ENCODE measurements around the gene G6PC3.

Gene G6PC3

GRCh38 chr17:44022246-44022645, 48.3 kb upstream of the G6PC3 start (continued):
- TF ChIP-seq ZBTB49 (tag by site-specific recombination; IDR thresholded peaks at IDR 0.05; ENCODE audit: low read depth) (no peak), ZNF366 (tag by site-specific recombination; conservative IDR thresholded peaks at IDR 0.05) (no peak), ZNF394 (tag by site-specific recombination; IDR thresholded peaks at IDR 0.05; ENCODE audit: borderline replicate concordance) (no peak)
- TF ChIP-seq, protein P1, sequence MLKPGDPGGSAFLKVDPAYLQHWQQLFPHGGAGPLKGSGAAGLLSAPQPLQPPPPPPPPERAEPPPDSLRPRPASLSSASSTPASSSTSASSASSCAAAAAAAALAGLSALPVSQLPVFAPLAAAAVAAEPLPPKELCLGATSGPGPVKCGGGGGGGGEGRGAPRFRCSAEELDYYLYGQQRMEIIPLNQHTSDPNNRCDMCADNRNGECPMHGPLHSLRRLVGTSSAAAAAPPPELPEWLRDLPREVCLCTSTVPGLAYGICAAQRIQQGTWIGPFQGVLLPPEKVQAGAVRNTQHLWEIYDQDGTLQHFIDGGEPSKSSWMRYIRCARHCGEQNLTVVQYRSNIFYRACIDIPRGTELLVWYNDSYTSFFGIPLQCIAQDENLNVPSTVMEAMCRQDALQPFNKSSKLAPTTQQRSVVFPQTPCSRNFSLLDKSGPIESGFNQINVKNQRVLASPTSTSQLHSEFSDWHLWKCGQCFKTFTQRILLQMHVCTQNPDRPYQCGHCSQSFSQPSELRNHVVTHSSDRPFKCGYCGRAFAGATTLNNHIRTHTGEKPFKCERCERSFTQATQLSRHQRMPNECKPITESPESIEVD (tag by site-specific recombination; IDR thresholded peaks at IDR 0.05): no peak

- ChIA-PET CTCF (interaction anchor here (0.8 to 2.0 kb wide), 2 partner anchors 18 kb away, joined by 3 to 9 read pairs; no protein-coding TSS in a partner anchor), POLR2A (interaction anchor here (0.6 kb wide), 1 partner anchor 38 kb away, joined by 5 read pairs; no protein-coding TSS in a partner anchor)
- no peak for TF ChIP-seq TCF7L2 (IDR thresholded peaks at IDR 0.05; ENCODE audit: borderline replicate concordance, low read depth, low read length)
- Histone ChIP-seq H3K36me3 (ENCODE audit: control insufficient read depth in 2 of 2, insufficient read depth in 1 of 2, low read length in 2 of 2) (peaks cover 4 to 64% of the 10 kb centered on the region in 2 experiments; a peak in 2 of 3 replicates), H3K9me3 (ENCODE audit: control insufficient read depth, insufficient read depth, low read depth, low read length) (no peaks in the 10 kb centered on the region), H3K4me3 (ENCODE audit: low read depth, low read length) (no peak overlapping the region), H3K27ac (ENCODE audit: extremely low read depth, low read depth, low read length) (no peak overlapping the region), H3K4me1 (ENCODE audit: control insufficient read depth, insufficient read depth, low read length) (no peaks in the 10 kb centered on the region)
These were observed 46.8 kb upstream of the G6PC3 start for GRCh38 chr17:44023545-44024270.

DNA sequence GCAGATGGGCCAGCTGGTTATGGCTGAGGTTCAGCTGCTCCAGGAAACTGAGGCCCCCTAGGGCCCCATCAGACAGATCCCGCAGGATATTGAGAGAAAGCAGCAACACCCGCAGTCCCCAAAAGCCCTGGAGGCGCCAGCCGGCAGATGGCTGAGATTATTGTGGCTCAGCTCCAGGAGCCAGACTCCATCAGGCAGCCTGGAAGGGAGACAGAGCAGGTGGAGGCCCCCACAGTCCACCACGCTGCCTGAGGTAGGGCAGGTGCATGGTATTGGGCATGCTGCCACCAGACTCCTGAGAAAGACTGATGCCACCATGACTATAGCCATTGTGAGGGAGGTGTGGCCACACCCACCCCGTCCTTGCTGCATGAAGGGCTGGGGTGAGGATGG, 46.3 kb upstream of the G6PC3 start:
- Histone ChIP-seq H3K4me3 (ENCODE audit: low read depth, low read length) (no peak overlapping the region), H3K36me3 (ENCODE audit: control insufficient read depth in 2 of 2, insufficient read depth in 1 of 2, low read length in 2 of 2) (peaks cover 4 to 70% of the 10 kb centered on the region in 2 experiments; a peak in 2 of 3 replicates), H3K4me1 (ENCODE audit: control insufficient read depth, insufficient read depth, low read length) (no peaks in the 10 kb centered on the region), H3K9me3 (ENCODE audit: control insufficient read depth, insufficient read depth, low read depth, low read length) (no peaks in the 10 kb centered on the region), H3K27ac (ENCODE audit: extremely low read depth, low read depth, low read length) (no peak overlapping the region)
- ChIA-PET CTCF (no interaction called here), POLR2A (interaction anchor here (0.6 kb wide), 1 partner anchor 37 kb away, joined by 5 read pairs; no protein-coding TSS in a partner anchor)
- no peak for TF ChIP-seq ZNF596 (tag by site-specific recombination; IDR thresholded peaks at IDR 0.05)
- TF ChIP-seq HOXA7 (CRISPR knock-in tag; IDR thresholded peaks at IDR 0.05; ENCODE audit: borderline replicate concordance): no peak
- TF ChIP-seq, protein P2, sequence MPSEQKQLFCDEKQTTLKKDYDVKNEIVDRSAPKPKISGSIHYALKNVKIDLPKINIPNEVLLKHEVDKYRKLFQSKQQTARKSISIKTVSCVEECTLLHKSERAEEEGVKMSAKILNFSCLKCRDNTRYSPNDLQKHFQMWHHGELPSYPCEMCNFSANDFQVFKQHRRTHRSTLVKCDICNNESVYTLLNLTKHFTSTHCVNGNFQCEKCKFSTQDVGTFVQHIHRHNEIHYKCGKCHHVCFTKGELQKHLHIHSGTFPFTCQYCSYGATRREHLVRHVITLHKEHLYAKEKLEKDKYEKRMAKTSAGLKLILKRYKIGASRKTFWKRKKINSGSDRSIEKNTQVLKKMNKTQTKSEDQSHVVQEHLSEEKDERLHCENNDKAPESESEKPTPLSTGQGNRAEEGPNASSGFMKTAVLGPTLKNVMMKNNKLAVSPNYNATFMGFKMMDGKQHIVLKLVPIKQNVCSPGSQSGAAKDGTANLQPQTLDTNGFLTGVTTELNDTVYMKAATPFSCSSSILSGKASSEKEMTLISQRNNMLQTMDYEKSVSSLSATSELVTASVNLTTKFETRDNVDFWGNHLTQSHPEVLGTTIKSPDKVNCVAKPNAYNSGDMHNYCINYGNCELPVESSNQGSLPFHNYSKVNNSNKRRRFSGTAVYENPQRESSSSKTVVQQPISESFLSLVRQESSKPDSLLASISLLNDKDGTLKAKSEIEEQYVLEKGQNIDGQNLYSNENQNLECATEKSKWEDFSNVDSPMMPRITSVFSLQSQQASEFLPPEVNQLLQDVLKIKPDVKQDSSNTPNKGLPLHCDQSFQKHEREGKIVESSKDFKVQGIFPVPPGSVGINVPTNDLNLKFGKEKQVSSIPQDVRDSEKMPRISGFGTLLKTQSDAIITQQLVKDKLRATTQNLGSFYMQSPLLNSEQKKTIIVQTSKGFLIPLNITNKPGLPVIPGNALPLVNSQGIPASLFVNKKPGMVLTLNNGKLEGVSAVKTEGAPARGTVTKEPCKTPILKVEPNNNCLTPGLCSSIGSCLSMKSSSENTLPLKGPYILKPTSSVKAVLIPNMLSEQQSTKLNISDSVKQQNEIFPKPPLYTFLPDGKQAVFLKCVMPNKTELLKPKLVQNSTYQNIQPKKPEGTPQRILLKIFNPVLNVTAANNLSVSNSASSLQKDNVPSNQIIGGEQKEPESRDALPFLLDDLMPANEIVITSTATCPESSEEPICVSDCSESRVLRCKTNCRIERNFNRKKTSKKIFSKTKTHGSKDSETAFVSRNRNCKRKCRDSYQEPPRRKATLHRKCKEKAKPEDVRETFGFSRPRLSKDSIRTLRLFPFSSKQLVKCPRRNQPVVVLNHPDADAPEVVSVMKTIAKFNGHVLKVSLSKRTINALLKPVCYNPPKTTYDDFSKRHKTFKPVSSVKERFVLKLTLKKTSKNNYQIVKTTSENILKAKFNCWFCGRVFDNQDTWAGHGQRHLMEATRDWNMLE (tag by site-specific recombination; conservative IDR thresholded peaks at IDR 0.05; ENCODE audit: low read depth): no peak
- no peak for TF ChIP-seq ZNF610 (tag by site-specific recombination; IDR thresholded peaks at IDR 0.05; ENCODE audit: borderline replicate concordance)
- TF ChIP-seq, protein P3, sequence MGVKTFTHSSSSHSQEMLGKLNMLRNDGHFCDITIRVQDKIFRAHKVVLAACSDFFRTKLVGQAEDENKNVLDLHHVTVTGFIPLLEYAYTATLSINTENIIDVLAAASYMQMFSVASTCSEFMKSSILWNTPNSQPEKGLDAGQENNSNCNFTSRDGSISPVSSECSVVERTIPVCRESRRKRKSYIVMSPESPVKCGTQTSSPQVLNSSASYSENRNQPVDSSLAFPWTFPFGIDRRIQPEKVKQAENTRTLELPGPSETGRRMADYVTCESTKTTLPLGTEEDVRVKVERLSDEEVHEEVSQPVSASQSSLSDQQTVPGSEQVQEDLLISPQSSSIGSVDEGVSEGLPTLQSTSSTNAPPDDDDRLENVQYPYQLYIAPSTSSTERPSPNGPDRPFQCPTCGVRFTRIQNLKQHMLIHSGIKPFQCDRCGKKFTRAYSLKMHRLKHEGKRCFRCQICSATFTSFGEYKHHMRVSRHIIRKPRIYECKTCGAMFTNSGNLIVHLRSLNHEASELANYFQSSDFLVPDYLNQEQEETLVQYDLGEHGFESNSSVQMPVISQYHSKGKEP (tag by site-specific recombination; IDR thresholded peaks at IDR 0.05): no peak
- no peak for TF ChIP-seq ZNF707 (tag by site-specific recombination; IDR thresholded peaks at IDR 0.05)
- TF ChIP-seq ZNF747 (tag by site-specific recombination; IDR thresholded peaks at IDR 0.05): no peak
- TF ChIP-seq, protein P4, sequence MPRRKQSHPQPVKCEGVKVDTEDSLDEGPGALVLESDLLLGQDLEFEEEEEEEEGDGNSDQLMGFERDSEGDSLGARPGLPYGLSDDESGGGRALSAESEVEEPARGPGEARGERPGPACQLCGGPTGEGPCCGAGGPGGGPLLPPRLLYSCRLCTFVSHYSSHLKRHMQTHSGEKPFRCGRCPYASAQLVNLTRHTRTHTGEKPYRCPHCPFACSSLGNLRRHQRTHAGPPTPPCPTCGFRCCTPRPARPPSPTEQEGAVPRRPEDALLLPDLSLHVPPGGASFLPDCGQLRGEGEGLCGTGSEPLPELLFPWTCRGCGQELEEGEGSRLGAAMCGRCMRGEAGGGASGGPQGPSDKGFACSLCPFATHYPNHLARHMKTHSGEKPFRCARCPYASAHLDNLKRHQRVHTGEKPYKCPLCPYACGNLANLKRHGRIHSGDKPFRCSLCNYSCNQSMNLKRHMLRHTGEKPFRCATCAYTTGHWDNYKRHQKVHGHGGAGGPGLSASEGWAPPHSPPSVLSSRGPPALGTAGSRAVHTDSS (tag by site-specific recombination; IDR thresholded peaks at IDR 0.05): no peak
- no peak for TF ChIP-seq ZFP3 (tag by site-specific recombination; IDR thresholded peaks at IDR 0.05; ENCODE audit: low read depth)
- TF ChIP-seq ZNF677 (tag by site-specific recombination; IDR thresholded peaks at IDR 0.05): no peak
- TF ChIP-seq ZNF133 (tag by site-specific recombination; IDR thresholded peaks at IDR 0.05): no peak
- TF ChIP-seq ZNF2 (tag by site-specific recombination; IDR thresholded peaks at IDR 0.05): no peak
- no peak for TF ChIP-seq ZNF140 (tag by site-specific recombination; IDR thresholded peaks at IDR 0.05)
- no peak for TF ChIP-seq ZBTB8A (tag by site-specific recombination; IDR thresholded peaks at IDR 0.05)
- no peak for TF ChIP-seq ZFHX2 (tag by site-specific recombination; conservative IDR thresholded peaks at IDR 0.05)
